ENCODE measurements around the gene CDH13.

CDH13 gene

DNA sequence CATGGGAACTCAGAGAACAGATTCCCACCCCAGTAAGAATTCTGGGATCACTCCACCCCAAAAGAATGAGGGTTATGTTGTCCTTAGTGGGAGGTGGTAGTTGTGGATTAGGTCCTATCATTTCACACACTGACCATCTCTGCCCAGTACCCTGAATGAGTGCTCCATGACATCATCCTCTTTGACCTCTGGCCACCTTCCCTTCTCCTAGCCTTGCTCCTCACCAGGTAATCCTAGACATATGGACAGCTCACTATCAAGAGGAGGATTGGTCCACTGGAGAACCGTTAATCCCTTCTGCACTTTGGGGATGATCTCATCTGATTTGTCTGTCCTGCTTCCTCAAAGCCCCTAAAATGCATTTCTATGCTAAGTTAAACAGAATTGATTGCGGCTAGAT is 642.8 kb downstream of the CDH13 start:
- DNase-seq, result no peak

DNA sequence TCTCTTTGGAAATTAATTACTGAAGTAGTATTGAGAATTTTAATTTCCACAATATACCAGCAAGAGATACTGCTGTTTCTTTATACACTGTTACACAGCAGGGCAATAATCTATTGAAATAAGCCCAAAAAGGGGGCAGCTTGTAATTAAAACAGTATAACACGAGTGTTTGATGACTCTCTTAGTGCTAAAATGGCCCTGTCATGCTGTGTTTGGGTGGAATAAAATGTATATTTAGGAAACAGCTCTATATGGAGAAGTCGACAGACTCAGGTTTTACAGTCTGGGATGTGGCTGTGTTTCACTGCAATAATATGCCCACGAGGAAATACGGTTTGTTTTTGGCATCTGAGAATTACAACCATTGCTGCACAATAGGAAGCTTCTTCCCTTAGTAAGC is 643.3 kb downstream of the CDH13 start:
- DNase-seq, result no peak

DNA sequence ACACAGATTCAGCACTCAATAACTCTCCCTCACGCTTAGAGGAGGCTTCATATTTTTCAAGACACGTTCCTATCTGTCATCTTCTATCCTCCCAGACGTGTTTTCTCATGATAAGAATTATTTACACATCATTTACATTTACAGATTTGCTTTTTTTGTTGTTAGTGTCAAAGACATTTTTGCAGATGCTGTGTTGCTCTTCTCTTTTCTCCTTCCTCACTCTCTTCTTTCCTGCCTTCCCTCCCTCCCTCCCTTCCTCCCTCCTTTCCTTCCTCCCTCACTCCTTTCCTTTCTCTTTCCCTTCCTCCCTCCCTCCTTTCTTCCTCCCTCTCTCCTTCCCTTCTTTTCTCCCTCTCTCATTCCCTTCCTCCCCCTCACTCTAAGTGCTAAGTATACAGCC is 643.9 kb downstream of the CDH13 start:
- no peak for DNase-seq

DNA sequence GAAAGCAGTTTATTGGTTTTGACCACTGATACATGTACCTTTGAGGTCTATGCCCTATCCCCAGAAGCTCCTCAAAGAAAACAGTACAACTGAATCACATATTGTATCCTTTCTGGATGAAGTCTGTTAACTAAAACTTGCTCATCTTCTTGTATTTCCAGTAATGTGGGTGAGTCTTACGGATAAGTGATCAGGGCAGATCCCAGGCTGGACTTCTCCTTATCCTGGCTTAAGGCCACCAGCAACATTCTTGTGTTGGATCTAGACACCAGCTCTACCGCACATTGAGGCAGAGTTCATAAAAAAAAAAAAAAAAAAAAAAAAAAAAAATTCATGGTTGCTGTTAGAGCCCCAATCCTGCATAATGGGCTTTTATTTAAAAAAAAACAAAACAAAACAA is 644.4 kb downstream of the CDH13 start:
- no peak for DNase-seq

DNA sequence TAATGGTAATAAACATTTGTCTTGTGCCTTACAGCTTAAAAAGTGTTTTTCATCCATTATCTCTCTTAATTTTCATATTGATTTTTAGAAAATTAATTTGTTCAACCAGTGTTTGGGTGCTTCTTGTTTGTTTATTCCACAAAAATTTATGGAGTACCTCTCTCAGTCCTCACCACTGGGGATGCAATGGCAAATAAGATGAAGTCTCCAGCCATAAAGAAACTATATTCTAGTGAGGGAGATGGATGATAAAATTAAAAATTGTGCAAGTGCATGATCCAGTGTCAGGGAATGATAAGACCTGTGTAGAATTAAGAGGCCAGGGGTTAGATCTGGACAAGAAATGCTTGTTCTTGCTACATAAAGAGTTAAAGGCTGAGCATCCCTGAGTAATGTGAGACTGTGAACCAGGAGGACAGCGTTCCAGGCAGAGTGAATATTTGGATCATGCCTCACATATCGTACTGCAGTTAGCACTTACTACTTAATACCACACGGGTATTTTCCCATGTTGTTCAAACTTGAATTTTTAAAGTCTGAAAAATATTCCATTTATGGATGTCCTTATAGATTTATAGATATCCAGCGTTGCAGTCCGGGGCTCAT is 645.3 kb downstream of the CDH13 start:
- DNase-seq, result no peak

DNA sequence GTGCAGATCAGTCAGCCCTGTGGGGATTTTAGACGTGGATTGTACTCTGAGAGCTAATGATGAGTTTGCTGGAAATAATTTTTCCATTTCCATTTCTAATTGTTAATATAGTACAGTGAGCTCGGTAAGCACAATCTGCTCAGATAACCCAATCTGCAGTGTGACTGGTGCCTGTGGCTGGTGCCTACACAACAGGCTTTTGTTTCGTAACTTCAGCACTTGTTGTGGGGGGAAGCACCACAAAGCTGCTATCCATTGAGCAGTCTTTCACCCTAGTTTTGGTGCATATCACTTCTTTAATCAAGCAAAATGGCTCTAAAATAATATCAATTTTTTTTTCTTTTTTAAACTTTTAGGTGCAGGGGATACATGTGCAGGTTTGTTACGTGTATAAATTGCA is 646.1 kb downstream of the CDH13 start:
- DNase-seq, result no peak

DNA sequence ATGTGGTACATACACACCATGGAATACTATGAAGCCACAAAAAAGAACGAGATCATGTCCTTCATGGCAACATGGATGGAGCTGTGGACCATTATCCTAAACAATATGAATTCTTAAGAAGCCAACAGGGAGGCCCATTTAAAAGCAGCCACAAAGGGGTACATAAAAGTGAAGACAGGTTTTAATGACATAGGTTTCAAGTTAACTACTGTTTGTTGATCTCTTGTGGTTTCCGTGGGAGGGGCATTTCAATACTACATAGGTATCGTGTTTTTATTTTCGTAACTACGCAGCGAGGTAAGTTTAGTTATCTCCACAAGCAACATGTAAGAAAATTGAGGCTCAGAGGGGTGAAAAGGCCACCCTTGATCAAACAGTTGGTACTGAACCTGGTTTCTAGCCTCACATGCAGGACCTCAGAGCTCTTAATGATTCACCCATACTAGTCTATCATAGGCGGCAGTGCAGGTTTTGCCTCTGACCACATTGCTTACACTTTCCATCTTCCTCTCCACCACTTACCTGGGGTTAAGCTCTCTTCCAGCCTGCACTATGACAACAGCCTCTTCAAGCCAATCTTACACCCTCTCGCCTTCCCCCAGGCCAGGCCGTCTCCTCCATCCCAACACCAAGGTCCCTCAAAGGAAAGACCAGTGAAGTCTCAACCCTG is 646.9 kb downstream of the CDH13 start:
- DNase-seq, result no peak

DNA sequence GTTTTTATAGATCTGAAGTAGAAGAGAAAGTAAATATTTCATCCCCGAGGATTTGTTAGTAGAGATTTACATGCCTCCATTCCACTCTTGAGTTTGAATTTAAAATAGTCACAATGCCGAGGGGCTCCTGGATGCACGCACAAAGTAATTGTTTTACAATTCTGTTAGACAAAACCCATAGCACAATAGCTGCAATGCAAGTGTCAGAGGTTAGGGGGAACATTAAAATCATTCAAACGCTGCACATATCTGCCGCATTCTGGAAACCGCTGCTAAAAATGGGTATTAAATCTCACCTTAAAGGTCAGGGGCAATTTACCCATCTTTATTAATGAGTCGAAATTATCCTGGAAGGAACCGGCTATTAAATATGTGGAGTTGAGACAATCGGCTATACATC is 652.5 kb downstream of the CDH13 start:
- no peak for DNase-seq

DNA sequence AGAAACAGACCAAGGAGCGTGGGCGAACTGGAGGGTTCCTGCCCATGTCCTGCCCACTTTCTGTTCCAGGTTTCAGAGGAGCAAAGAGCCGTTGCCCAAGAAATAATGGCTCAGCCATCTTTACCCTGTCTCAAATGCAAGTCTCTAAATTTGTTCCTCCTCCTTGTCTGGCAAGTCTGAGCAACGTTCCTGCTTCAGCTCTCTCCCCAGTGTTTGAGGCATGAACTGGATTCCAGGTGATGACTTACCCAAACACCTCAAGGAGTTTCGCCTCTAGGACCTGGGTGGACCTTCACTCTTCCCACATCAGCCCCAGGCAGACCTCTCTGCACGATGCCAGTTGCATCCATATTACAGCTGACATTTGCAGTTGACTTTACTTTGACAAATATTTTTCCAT is 659.2 kb downstream of the CDH13 start:
- no peak for DNase-seq

DNA sequence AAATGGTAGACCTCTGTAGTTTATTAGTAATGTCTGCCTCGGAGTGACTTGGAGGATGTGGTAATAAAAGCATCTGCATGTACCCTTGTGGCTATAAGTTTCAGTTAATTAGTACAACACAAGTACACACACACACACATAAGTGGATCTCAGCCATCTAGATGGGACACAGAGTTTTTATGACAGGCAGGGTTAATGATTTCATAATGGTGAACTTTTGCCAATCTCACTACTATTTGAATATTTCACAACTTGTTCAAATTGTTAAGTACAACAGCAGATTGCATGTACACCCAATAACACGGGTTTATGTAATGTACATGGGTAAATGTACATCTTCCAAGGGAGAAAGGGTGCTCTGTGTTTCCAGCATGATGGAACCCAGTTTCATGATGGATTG is 669.7 kb downstream of the CDH13 start:
- no peak for DNase-seq

DNA sequence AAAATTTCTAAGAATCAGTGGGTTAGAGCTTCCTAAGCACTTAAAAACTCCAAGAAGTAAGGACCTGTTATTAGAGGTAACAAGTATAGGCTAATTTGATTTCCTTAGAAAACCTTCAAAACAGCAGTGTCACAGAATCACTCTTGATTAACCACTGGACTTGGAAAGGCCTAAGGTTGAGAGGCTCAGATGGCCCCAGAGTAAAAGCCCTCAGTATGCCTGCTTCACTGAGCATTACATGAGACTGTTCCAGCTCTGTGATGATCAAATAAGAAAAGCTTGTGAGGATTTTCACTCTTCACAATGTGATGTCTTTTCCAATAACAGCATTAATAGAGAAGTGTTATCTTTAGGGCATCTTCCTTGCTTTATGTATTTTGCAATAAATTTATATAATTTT is 671.8 kb downstream of the CDH13 start:
- DNase-seq, result no peak

DNA sequence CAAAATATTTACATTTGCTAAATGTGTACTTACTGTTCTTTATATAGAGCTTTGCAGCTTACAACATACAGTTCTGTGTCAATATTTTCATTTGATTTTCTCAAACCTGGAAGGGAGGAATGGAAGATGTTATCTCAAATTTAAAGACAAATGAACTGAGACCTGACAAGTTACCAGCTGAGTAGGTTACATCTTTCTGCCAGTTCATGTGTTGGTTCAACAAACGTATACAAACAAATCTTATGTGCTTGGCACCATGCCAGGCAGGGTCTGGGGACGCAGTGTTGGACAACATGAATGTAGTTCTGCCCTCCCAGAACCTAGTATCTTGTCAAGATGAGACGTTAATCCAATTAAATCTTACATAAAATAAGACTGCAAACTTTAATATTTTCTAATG is 673.6 kb downstream of the CDH13 start:
- peak; percentile 7 for DNase-seq

DNA sequence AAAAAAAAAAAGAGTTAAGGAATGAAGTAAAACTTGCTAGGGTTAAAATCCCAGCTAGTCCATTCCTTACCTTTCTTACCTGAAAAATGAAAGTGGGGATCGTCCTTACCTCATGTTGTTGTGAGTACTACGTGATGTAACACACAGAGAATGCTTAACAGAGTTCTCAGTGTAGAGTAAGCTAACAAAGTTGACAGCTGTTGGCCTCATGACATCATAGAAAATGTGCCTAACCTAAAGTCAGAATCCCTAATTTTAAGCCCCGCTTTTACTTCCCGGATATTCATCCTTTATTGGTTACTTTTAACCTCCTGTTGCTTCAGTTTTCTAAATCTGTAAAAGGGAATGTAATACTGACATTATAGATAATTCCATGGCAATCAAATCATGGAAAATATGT is 675.2 kb downstream of the CDH13 start:
- DNase-seq, result no peak

DNA sequence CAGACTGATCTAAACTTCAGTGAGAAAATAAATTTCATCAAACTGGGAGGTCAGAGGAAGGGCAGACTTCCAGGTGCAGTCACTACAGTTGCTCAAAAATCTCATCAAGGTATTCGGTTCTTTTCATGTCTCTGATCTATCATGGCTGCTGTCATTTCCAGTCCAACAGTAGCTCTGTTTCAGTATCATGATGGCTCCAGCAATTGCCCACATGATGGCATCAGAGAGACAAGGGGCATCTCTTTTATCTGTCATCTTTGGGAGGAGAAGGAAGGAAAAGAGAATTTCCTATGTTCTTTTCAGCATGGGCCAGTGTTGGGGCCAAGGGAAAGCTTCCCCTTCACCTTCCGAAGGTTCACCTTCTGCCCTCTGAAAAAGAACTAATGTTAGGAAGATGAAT is 676.1 kb downstream of the CDH13 start:
- no peak for DNase-seq

DNA sequence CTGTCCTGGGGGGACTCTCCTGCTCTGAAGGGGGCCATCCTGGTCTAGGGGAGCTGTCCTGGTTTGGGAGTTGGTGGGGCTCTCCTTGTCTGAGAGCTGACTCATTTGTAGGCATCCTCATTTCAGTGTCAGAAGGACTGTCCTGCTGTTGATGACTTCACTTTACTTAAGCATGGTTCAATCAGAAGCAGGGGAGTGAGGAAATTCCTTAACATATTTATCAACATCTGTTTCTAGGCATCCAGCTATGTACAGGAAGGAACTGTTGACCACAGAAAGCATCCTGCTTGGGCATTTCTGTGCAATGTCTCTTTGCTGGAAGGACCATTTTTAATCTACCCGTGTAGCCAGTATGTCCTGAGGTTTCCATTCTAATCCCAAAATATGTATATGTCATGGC is 678.3 kb downstream of the CDH13 start:
- DNase-seq, result no peak

DNA sequence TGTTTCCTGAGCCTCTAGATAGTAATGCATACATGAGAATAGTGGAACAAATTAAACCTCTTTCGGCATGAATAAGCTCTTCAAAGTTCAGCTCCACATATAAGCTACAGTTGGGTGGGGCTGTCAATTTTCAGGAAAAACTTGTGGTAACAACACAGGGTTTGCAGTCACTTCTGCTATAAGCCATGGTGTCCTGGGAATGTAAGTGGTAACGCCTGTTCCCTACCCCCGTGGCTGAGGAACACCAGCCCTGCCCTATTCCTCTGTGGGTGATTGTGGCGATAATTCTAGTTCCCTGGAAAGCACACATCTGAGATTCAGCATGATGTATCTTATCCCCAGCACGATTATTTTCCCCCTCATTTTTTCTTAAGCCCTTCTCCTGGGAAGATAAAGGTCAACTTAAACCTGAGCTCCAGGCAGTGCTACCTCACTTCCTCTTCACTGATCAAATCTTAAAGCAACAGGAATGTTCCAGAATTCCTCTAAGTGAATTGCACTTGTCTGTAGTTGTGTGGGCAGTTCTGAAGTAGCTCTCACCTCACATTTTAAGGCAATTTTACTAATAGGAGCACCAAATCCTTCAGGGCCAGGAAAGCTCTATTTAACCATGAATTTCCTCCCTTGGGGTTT is 680.3 kb downstream of the CDH13 start:
- no peak for DNase-seq

DNA sequence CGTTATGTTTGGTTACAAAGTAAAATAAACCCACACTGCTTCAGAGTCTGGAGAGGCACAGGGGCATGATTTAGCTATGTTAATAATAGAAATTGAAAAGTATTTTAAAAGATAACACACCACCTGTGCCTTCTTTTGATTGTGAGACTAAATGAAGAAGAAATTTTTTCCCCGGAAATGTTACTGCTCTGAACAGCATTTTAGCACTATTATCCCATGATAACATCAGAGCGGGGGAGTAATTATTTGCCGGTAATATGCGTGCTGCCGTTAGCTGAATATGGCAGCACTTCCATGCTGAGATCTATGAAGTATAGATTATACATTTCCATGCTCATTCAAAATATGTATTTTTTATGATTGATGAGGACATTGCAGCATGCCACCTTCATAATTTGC is 680.8 kb downstream of the CDH13 start:
- DNase-seq, result no peak

DNA sequence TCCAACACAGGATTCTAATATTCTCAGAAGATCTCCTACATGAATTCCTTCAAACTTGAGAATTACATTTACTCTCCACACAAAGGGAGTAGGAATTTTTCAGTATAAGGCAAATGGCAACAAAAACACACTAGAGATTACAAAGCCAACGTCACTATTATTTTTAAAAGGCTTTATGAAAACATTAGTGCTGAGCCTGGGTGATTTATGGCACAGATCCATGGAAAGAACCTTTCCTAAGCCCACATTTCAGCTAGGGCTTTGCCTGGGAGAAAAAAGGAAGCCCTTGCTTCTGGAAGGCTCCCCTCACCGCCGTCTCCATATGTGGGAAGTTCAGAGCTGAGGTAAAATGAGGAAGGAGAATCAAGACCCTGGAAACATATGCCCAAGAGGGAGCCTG is 681.6 kb downstream of the CDH13 start:
- DNase-seq, result no peak

DNA sequence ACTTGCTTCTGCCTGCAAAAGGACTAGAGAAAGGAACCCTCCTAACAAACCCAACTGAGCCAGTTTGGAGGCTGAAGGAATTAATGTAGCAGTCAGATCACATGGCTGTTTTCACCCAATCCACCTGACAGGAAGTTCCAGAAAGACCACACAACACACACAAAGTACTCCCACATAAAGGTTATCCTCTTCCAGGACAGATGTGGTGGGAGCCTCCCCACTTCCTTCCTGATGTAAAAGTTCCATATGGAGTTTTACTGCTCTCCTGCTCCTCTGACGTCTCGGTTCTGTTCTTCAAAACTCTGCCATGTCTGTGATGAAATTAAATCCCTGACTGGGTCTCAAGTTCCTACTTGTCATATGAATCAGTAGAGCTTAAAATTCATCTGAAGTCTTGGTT is 684.0 kb downstream of the CDH13 start:
- no peak for DNase-seq

DNA sequence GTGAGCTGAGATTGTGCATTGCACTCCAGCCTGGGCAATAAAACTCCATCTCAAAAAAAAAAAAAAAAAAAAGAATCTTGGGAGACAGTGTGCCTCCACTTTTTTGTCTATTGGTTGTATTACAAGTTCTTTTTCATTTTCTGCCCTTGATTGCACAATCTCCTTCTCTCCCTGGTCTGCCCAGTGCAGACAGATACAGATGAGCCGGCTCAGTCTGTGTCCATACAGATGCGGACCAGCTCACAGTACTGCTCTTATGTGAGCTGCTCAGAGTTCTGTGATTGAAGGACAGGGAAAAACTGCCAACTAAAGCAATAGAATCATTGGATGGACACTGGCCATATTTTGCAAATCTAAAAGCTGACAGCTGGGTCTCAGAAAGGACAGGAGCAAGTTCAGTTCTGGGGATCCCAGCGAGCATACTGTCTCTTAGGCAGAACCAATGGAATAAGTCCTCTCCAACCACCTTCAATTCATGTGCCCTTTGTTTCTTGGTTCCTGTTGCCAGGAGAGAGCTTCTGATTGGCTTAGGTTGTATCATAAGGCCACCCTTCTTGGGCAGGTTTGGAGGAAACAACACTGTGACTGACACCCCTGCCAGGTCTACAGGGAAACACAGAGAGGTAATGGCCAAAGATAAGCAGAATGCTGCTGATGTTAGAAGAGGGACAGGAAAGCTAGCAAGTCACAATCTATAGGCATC is 685.4 kb downstream of the CDH13 start:
- DNase-seq, result no peak

DNA sequence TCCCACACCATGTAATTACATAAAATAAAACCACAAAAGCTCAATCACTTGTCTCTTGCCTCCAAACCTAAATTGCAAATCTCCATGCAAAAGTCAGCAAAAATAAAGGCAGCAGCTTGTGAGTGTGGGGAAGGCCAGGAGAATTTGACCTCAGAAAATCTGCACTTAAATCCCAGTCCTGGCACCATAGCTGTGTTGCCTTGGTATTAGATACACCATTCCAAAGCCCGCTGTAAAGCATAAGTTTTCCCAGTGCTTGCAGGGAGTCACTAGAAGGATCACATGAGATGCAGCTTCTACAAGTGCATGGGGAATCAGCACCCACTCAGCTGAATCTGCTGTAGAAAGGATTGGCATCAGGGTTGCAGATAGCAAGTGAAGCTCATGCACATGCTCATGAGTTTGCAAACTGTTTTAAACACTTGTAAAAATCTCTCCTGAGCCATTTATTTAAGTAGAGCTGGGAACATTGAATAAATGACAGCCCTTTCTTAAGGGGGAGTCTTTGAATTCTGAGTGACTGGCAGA is 686.0 kb downstream of the CDH13 start:
- DNase-seq, result no peak

DNA sequence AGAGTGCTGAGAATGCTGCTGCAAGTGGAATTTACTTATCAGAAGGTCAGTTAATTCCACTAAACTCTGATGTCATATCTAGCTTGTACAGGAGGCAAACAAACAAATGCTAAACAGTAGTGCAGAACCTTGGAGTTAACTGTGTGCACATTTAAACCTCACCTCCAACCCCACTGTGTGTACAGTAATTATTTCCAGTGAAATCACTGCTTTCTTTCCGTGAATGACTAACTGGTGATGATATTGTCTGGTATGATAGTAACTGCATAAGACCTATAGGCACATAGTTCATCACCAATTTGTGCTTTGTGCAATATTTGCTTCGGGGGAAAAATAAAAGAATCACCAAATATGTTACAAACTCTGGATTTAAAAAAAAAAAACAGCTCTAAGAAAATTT is 688.5 kb downstream of the CDH13 start:
- no peak for DNase-seq

DNA sequence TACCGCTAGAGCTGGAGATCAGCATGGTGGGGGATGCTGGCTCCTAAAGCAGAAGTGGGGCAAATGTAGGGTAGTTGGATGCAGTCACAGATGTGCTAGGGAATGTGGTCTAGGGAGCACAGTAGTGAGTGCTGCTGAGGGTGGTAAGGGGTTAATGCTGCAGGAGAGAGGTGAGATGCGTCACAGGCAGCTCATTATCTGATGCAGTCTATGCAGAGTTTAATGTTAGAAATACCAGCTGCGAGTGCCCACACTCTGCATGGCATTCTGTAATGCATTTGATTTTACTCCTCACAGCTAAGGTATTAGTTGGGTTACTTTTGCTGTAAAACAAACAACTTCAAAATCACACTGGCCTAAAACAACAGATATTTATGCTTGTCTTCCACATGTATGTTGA is 689.7 kb downstream of the CDH13 start:
- no peak for DNase-seq

DNA sequence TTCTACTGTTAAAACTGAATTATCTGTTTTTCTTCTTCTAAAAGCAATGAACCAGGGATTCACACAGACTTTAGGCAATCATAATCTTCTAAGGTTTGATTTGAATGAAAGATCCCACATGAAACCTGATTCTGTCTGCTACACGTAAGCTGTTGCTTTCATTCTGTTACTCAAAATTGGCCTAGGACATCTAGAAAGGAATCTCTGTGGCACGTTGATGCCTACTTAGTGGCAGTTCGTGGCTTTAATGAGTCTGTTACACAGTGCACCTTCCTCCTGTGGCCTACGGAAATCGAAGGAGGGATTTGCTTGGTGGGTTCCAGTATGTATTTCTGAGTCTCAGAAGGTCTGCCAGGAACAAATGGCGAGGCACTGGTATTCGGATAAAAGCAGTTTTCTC is 691.6 kb downstream of the CDH13 start:
- no peak for DNase-seq

Data from NCI-H1105 treated with DMSO at 0.1 percent for 48 hours (cell line).